Esophagus mucosa (tissue), 1 donor: ENCODE measurements around the gene IKZF1. TPM values are rescaled to one million over a fixed set of nuclear protein-coding genes. Genes with fewer than 3 reads are reported as not detected.
"Not testable (repeated sequence)": the region's sequence is repeated elsewhere in the genome, so short reads cannot be mapped to it uniquely, and the experiment has no call there.

Experiments used
- ATAC-seq: fragments of 200-7000 bp; cut with Tn5 transposase; one replicate; pipeline ENCODE4 v1.9.1; 2020
- total RNA-seq: library from RNA; stranded (reverse); gene quantifications from one replicate; pipeline ENCODE4 v1.2.4, GENCODE V29; 2023
- donor health status: DM: yes; HTN: yes; CAD: no.

IKZF1 gene
- total RNA-seq, 1 donor from 2014 or later = 2.1 TPM

- ATAC-seq = no peak
These were observed 30.8 kb downstream of the IKZF1 start for GRCh38 chr7:50335230-50335794.

GRCh38 chr7:50335795-50336754 is 31.6 kb downstream of the IKZF1 start:
- no peak for ATAC-seq

- ATAC-seq = no peak
These were observed 32.6 kb downstream of the IKZF1 start for GRCh38 chr7:50336894-50337703.

- ATAC-seq = not testable (repeated sequence)
These were observed 35.0 kb downstream of the IKZF1 start for GRCh38 chr7:50339472-50339871.

GRCh38 chr7:50339990-50340500 is 35.5 kb downstream of the IKZF1 start:
- no peak for ATAC-seq

GRCh38 chr7:50341724-50342123 is 37.2 kb downstream of the IKZF1 start:
- no peak for ATAC-seq

- peak; percentile 36 for ATAC-seq
These were observed 38.1 kb downstream of the IKZF1 start for GRCh38 chr7:50342616-50343114.

- no peak for ATAC-seq
These were observed 42.3 kb downstream of the IKZF1 start for GRCh38 chr7:50346545-50347497.

- no peak for ATAC-seq
These were observed 43.2 kb downstream of the IKZF1 start for GRCh38 chr7:50347693-50348092.

- no peak for ATAC-seq
These were observed 44.1 kb downstream of the IKZF1 start for GRCh38 chr7:50348469-50349162.

GRCh38 chr7:50349399-50349798 is 44.9 kb downstream of the IKZF1 start:
- ATAC-seq = no peak

GRCh38 chr7:50349963-50350944 is 45.7 kb downstream of the IKZF1 start:
- no peak for ATAC-seq

GRCh38 chr7:50351267-50351666 is 46.8 kb downstream of the IKZF1 start:
- ATAC-seq = no peak

GRCh38 chr7:50352282-50352681 is 47.8 kb downstream of the IKZF1 start:
- ATAC-seq = no peak

GRCh38 chr7:50352751-50353150 is 48.2 kb downstream of the IKZF1 start:
- no peak for ATAC-seq

GRCh38 chr7:50353201-50353600 is 48.7 kb downstream of the IKZF1 start:
- ATAC-seq = no peak

- ATAC-seq = no peak
These were observed 49.5 kb downstream of the IKZF1 start for GRCh38 chr7:50353894-50354595.

GRCh38 chr7:50355817-50356178 is 51.3 kb downstream of the IKZF1 start:
- no peak for ATAC-seq
